HG03378 (cell line): ENCODE results near the gene NUP205.
"Not testable (repeated sequence)": the region's sequence is repeated elsewhere in the genome, so short reads cannot be mapped to it uniquely, and the experiment has no call there.

ENCODE experiments used
- ATAC-seq: cut with Tn5 transposase; IDR thresholded peaks from one replicate; pipeline ENCODE4 v1.9.1; 2021; ENCODE audit warnings: mild to moderate bottlenecking, moderate library complexity; ENCODE audit not compliant: unreplicated experiment

The NUP205 gene

GRCh38 chr7:135666156-135666555 lies 108.4 kb downstream of the NUP205 start:
- no peak for ATAC-seq

DNA sequence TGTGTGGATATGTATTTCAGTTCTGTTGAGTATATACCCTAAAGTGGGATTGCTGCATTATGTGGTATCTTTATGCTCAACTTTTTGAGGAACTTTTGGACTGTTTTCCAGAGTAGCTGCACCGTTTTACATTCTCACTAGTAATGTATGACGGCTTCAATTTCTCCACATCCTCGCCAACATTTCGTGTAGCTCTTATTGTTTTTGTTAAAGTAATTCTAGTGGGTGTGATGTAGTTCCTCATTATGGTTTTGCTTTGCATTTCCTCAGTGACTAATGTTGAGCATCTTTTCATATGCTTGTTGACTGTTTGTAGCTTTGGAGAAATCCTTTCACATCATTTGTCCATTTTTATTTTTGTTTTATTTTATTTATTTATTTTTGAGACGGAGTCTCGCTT lies 109.1 kb downstream of the NUP205 start:
- no peak for ATAC-seq

DNA sequence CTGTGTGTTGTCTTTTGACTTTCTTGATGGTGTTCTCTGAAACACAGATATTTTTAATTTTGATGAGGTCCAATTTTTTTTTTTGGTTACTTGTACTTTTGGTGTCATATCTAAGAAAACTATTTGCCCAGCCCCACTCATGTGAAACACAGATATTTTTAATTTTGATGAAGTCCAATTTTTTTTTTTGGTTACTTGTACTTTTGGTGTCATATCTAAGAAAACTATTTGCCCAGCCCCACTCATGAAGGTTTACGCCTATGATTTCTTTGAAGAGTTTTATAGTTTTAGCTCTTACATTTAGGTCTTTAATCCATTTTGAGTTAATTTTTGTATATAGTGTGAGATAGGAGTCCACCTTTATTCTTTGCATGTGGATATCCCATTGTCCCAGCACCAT lies 109.9 kb downstream of the NUP205 start:
- ATAC-seq = not testable (repeated sequence)

DNA sequence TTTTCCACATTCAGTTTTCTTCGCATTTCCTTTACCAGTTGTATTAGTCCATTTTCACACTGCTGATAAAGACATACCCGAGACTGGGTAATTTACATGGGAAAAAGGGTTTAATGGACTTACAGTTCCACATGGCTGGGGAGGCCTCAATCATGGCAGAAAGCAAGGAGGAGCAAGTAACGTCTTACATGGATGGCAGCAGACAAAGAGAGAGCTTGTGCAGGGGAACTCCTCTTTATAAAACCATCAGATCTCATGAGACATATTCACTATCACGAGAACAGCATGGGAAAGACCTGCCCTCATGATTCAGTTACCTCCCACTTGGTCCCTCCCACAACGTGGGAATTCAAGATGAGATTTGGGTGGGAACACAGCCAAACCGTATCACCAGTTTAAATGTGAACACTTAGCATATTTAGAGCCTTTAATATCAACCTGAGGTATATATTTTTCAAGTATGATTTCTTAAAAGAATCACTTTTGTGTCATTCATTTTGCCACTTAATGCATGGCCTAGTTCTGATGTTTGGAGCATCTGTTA lies 111.2 kb downstream of the NUP205 start:
- not testable (repeated sequence) for ATAC-seq

GRCh38 chr7:135669774-135670173 lies 112.1 kb downstream of the NUP205 start:
- no peak for ATAC-seq

GRCh38 chr7:135670179-135670578 lies 112.5 kb downstream of the NUP205 start:
- no peak for ATAC-seq

DNA sequence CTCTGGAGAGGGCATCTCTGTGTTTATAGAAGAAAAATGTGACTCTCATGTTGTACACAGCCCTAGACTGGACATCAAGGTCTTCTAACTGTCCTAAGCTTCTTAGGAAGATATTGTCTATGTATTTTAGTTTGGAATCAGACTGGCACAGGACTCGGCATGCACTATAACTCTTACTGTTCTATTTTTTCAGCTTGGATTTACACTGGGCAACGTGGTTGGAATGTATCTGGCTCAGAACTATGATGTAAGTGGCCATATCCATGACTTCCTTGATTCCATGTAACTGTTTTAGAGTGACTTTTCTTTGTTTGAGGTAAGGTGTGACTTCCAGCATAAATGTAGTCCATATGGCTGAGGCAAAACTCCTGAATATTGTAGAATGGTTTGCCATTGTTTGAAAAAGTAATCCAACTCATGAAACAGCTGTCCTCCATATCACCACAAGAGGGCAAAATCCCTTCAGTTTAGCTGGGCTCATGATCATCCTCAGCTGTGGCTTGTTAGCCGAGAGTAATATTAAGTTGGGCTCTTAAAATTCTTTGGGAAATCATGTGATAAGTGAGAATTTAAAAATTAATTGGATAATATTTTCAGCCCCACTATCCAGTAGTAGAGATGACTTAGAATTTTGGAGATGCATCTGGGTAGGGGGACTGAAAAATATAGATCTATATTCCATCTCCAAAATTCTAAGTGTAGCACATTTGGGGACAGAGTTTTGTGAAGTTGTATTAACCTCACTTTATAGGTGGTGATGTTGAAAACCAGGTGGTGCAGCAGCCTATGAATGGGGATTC lies 115.0 kb downstream of the NUP205 start:
- peak; percentile 80 for ATAC-seq

DNA sequence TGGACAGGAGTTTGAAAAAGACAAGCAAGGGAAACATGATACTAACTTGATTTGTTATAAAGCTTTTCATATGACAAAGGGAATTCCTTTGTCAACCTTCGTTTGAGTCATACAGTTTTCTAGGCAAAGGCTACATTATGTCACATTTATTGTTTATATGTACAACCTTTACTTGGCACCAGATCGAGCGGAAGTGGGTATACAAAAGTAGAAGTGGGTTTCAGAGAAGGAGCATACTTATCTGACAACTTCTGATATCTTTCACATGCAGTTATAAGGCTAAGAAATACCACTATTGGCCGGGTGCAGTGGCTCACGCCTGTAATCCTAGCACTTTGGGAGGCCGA lies 115.6 kb downstream of the NUP205 start:
- no peak for ATAC-seq

DNA sequence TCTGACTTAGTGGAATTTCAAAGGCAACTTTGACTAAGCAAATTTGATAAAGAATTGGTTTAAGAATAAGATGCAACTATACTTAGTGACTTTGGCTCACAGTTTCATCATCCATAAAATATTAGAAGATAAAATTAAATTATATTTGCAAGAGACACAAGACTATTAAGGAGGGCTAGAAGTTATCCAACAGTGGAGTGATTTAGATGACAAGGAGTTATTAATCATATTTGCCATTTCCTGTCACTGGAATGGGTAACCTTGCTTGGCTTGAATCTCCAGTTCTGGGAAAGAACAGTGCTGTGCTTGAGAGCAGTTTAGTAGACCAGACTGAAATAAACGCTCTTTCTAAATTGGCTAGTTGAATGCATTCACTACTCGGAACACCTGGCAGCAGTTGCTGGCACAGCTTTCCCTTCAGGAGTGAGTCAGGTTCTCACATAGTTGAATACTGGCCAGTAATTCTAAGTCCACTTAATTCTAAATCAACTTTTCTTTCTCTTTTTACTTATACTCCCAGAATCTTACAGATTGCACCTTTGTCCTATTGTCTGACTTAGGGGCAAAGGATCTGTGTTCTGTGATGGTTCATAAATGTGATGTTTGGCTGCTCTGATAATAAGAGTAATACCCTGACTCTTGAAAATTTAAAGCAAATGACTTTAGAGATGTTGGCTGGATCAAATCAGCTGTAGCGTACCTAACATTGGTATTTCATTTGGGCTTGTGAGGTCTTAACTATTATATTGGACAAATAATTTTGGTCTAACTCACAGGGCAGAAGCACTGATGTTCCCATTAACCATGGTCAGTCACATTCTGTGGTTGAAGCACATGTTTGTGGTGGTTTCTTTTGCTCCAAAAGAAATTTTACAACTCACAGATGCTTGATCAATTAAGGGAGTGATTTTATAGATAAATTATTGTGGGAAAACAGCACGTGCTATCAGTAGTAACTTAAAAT lies 121.2 kb downstream of the NUP205 start:
- ATAC-seq = no peak

DNA sequence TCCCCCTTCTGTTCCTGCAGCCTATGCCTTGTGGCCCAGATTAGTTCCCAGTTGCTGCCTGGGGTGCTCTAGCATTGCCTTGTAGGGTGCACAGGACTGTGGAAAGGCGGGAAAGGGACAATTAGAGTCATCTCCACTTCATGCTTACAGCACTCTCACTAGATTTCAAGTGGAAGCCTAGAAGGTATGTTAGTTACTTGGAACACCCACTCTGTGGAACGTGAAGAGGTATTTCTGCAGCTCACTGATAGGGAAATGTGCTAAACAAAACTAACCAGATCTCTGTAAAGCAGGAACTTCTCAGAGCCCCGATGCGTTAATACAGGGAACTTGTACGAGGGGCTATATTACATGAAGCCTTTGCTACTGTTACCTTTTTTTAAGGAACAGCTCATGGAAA lies 124.0 kb downstream of the NUP205 start:
- ATAC-seq = no peak

DNA sequence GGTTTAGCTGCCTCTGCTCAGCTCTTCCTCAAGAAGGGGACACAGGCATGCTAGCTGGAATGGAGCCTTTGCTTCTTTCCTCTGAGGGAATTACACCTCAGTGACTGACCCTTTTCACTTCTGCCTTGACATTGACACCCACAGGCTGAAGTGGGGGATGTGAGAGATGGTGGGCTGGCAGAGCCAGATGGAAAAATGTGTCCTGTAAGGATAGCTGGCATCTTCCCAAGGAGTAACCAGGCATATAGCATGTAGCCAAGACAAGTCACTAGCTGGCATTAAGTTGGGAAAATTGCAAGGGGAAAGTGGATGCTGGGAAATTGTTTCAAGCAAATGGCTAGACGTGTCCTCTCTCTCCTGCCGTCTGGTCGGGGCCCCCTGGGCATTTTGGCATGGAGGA lies 124.5 kb downstream of the NUP205 start:
- ATAC-seq = no peak

GRCh38 chr7:135683609-135684008 lies 125.9 kb downstream of the NUP205 start:
- ATAC-seq = no peak

DNA sequence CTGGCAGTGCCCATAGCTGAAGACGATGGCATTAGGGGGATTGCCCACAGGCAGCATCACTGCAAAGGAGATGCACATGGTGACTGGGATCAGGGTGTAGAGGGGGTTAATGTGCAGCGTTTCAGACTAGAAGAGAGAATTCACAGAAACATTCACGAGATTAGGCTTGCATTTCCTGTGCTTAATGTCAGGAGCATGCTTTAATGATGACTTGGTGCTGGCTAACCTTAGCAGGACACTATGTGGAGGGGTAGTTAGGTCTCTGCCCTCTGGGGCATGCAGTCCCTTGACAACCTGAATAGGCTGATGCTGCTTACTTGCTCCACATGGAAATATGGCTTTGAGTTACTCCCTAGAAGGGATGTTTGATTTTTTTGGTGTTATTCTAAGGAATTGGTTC lies 126.4 kb downstream of the NUP205 start:
- no peak for ATAC-seq

DNA sequence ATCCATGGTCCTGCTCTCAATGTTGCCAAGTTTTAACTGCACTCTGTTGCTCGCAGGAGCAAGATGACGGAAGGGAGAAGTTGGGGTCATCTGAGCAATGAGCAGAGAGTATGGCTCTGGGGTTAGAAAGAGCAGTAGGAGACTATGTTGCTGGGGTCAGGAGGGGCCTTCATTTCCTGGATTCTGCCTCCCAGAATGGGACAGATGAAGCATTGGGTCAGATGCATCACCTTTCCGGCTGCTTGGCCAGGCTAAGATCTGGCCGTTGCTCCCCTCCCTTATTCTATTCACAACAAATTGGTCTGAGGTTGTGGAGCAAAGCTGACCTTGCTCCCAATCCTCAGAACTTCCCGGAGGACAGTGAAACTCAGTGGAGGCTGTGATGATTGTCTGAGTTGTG lies 127.0 kb downstream of the NUP205 start:
- no peak for ATAC-seq

DNA sequence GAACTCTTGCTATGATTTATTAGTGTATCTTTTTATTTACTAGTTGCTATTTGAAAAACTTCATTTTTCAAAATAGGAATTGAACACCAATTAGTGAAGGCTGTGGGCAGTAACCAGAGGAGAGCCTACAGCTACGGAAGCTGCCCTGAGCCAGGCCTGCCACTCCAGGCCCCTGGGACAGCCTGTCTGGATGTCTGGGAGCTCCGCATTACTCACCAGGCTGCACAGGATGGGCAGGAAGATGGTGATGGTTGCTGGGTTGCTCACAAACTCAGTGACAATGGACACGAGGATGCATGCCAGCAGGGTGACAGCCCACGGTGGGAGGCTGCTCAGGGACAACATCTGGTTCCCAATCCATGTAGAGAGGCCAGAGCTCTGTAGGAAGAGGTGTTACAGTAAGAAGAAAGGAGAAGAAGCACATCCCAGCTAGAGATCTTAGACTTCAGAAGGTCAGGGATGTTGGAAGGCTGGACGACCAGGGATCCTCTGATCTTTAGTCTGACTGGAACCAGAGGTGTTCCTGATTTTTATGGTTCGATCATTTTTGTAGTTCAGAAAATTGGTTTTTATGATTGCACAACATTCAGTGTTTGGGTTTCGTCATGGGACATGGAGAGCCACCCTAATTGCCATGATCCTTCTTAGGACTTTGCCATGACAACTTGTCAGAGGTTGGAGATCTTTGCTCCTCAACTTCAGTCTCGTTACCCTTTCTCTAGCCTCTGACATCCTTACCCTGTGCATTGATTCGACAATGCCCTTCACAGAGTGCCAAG lies 127.8 kb downstream of the NUP205 start:
- no peak for ATAC-seq

DNA sequence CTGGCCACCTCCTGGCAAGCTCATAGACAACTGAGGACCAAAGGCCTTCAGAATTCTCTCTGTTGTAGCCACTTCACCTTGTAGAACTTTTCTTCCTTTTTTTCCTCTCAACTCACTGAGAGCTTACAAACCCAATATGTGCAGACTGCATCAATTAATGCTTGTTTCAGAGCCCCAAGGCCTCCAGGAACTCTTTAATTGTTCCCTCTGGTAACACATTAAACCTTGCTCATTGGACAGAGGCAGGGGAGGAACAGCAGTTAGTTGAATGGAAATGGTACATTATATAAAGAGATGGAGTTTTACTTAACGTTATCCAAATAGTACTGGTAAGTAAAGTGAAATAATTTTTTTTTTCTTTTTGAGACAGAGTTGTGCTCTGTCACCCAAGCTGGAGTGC lies 129.7 kb downstream of the NUP205 start:
- no peak for ATAC-seq

- ATAC-seq = no peak
Observed at GRCh38 chr7:135690566-135690965, 132.8 kb downstream of the NUP205 start.

DNA sequence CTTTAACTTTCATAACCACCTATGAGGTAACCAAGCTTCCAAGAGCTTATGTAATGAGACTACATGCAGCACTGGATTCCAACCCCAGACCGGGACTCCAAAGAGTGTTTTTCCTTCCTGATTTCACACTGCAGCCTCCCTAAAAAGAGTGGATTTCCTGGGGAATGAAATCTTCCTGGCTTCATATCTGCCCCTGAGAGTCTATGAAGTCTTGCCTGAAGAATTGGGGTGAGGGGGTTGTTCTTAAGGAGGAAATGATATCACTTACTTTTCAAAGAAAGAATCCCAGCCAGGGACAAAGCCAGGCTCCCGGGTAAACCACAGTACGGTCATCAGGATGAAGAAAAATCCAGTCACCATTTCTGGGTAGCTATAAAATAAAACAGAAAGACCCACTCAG lies 134.3 kb downstream of the NUP205 start:
- ATAC-seq = no peak

DNA sequence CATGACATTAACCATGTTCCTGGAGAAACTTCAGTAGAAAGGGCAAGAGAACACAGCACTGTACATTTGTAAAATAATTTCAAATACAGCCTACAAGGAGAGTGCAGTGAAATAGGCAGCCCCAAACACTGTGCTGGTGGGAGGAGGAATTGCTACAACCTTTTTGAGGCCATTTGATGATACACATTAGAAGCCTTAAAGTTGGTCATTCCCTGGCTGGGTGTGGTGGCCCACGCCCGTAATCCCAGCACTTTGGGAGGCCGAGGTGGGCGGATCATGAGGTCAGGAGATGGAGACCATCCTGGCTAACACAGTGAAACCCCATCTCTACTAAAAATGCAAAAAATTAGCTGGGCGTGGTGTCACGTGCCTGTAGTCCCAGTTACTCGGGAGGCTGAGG lies 134.9 kb downstream of the NUP205 start:
- ATAC-seq = not testable (repeated sequence)

DNA sequence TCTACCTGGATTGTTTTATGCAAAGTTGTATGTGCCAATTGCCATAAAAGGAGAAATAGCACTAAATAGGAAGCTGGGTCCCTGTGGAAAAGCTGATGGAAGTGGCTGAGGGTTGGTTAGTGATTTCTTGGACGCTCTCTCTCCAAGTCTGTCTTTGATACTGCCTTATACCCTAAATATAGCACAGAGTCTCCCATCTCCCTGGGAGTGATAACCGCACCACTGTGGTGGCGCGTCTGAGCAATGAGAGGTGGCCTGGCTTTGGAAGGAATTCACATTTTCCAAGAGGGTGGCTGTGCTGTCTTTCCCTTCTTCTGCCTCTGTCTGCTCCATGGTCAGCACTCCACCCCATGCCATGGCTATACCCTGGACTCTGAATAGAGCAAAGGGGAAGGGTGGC lies 135.8 kb downstream of the NUP205 start:
- ATAC-seq = no peak
